Trophoblast cell (in vitro differentiated cells and primary cell): ENCODE measurements around the gene SMAP1.

Source experiments
- DNase-seq, 2 donors: peaks; one replicate each; pipeline ENCODE4 v3.0.0-alpha.2; 2016
- H2AFZ ChIP-seq: 2 replicates; pipeline ENCODE4 v1.6.1; 2013; ENCODE audit warnings: low read length, moderate library complexity, mild to moderate bottlenecking; ENCODE audit not compliant: insufficient read depth, poor library complexity
- H2AK5ac ChIP-seq: 2 replicates; pipeline ENCODE4 v1.6.1; 2013; ENCODE audit warnings: mild to moderate bottlenecking, low read length
- H2BK120ac ChIP-seq: 2 replicates; pipeline ENCODE4 v1.6.1; 2013; ENCODE audit warnings: low read length, mild to moderate bottlenecking, moderate library complexity; ENCODE audit not compliant: insufficient read depth, poor library complexity
- H2BK12ac ChIP-seq: 2 replicates; pipeline ENCODE4 v1.6.1; 2013; ENCODE audit warnings: mild to moderate bottlenecking, low read length, moderate library complexity
- H2BK5ac ChIP-seq: 2 replicates; pipeline ENCODE4 v1.6.1; 2013; ENCODE audit warnings: low read length, low read depth, moderate library complexity, mild to moderate bottlenecking; ENCODE audit not compliant: poor library complexity
- H3K14ac ChIP-seq: 2 replicates; pipeline ENCODE4 v1.6.1; 2013; ENCODE audit warnings: mild to moderate bottlenecking, low read length
- H3K18ac ChIP-seq: 2 replicates; pipeline ENCODE4 v1.6.1; 2013; ENCODE audit warnings: mild to moderate bottlenecking, low read length
- H3K23ac ChIP-seq: 2 replicates; pipeline ENCODE4 v1.6.1; 2013; ENCODE audit warnings: low read length
- H3K27ac ChIP-seq: 2 replicates; pipeline ENCODE4 v1.5.1; 2013; ENCODE audit warnings: low read depth, mild to moderate bottlenecking, inconsistent platforms, low read length, moderate library complexity
- H3K27me3 ChIP-seq: 2 replicates; pipeline ENCODE4 v1.6.1; 2013; ENCODE audit warnings: inconsistent platforms, mild to moderate bottlenecking, low read length, moderate library complexity; ENCODE audit not compliant: insufficient read depth
- H3K36me3 ChIP-seq, 2 experiments: 1 replicate in 1 of 2; 2 replicates in 1 of 2; pipeline ENCODE4 v1.6.1; 2013; ENCODE audit warnings: low read length in 2 of 2, mild to moderate bottlenecking in 2 of 2, moderate library complexity in 1 of 2; ENCODE audit not compliant: insufficient read depth in 2 of 2, control insufficient read depth in 1 of 2
- H3K4ac ChIP-seq: 2 replicates; pipeline ENCODE4 v1.6.1; 2013; ENCODE audit warnings: low read depth, mild to moderate bottlenecking, low read length, moderate library complexity
- H3K4me1 ChIP-seq, 2 experiments: 1 replicate in 1 of 2; 2 replicates in 1 of 2; pipeline ENCODE4 v1.6.1; 2013; ENCODE audit warnings: low read length in 2 of 2, mild to moderate bottlenecking in 2 of 2, moderate library complexity in 1 of 2; ENCODE audit not compliant: insufficient read depth in 2 of 2, control insufficient read depth in 1 of 2
- H3K4me2 ChIP-seq: 2 replicates; pipeline ENCODE4 v1.6.1; 2013; ENCODE audit warnings: inconsistent platforms, mild to moderate bottlenecking, low read length, moderate library complexity
- H3K4me3 ChIP-seq: 2 replicates; pipeline ENCODE4 v1.5.1; 2013; ENCODE audit warnings: mild to moderate bottlenecking, low read depth, low read length, inconsistent platforms
- H3K79me1 ChIP-seq: one replicate; pipeline ENCODE4 v1.6.1; 2013; ENCODE audit warnings: low read length
- H3K79me2 ChIP-seq: 2 replicates; pipeline ENCODE4 v1.6.1; 2013; ENCODE audit warnings: low read length, mild to moderate bottlenecking; ENCODE audit not compliant: control insufficient read depth, insufficient read depth, poor library complexity
- H3K9ac ChIP-seq: 2 replicates; pipeline ENCODE4 v1.6.1; 2013; ENCODE audit warnings: mild to moderate bottlenecking, low read length
- H3K9me3 ChIP-seq: 2 replicates; pipeline ENCODE4 v1.6.1; 2013; ENCODE audit warnings: low read depth, mild to moderate bottlenecking, control low read depth, inconsistent platforms, low read length; ENCODE audit not compliant: insufficient read depth
- H4K12ac ChIP-seq: 2 replicates; pipeline ENCODE4 v1.6.1; 2013; ENCODE audit warnings: low read depth, mild to moderate bottlenecking, low read length, moderate library complexity
- H4K8ac ChIP-seq: 2 replicates; pipeline ENCODE4 v1.6.1; 2013; ENCODE audit warnings: low read depth, mild to moderate bottlenecking, low read length, moderate library complexity
- H4K91ac ChIP-seq: one replicate; pipeline ENCODE4 v1.6.1; 2013; ENCODE audit warnings: low read depth, mild to moderate bottlenecking, low read length, moderate library complexity
- WGBS: extraction: QIAGEN DNeasy Blood & Tissue Kit; methylation state at CpG from one replicate; pipeline ENCODE4 v1.1.7; 2013; ENCODE audit warnings: missing lambda C conversion rate; ENCODE audit not compliant: insufficient read length, insufficient coverage; ENCODE audit errors: extremely low coverage; 5-methylcytosine and 5-hydroxymethylcytosine counted together

Gene SMAP1

DNA sequence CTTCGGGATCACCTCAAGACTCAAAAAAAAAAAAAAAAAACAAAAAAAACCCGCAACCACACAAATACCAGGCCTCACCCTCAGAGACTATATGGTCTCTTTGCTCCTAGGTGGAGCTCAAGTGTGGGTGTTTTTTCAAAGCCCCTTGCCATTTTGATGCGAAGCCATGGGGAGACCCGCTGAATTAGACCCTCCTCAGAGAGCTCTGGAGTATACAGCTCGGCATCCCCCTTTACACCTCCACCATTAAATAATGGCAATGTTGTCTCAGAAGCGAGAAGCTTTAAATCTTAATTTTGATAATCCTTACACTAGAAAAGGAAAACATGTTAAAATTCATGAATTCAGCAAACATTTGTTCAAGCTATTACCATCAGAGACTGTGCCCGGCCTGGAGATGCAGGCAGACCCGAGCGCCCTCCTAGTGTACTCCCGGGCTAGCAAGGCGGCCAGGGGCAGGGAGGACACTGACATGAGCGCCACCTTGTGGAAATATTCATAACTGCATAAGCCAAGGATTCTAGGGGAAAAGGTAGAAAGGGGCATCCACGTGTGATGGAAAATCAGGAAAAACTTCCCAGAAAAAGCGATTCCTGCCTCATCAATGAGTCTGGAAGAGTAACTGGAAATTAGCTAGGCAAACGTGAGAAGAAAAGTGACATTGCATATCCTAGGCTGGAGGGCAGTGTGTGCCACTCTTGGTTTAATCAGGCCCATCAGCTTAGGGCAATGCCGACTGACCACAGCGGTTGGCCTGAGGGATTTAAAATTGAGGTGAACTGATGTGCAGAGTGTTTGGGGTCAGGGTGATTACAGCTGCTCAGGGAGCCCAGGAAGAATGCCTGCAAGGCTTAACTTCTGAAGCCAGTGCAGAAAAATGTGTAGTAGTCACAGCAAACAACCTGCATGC, 216.6 kb downstream of the SMAP1 start:
- Histone ChIP-seq H2AK5ac (no peak overlapping the region), H3K23ac (no peak overlapping the region), H3K18ac (no peak overlapping the region), H3K9ac (no peak overlapping the region), H3K27me3 (no peaks in the 10 kb centered on the region), H4K91ac (no peak overlapping the region), H3K4me3 (no peak overlapping the region), H3K4me1 (no peaks in the 10 kb centered on the region), H3K4me2 (no peak overlapping the region), H3K36me3 (no peaks in the 10 kb centered on the region), H3K79me2 (no peaks in the 10 kb centered on the region), H2AFZ (no peak overlapping the region), H3K27ac (no peak overlapping the region), H2BK12ac (no peak overlapping the region), H3K4ac (no peak overlapping the region), H3K79me1 (no peaks in the 10 kb centered on the region), H2BK5ac (no peak overlapping the region), H2BK120ac (no peak overlapping the region), H4K12ac (no peak overlapping the region), H4K8ac (no peak overlapping the region), H3K14ac (no peak overlapping the region), H3K9me3 (no peaks in the 10 kb centered on the region)
- no CpG with 5 or more reads among the region's 17 CpGs for WGBS
- peak; percentile 42 to 79 for DNase-seq

DNA sequence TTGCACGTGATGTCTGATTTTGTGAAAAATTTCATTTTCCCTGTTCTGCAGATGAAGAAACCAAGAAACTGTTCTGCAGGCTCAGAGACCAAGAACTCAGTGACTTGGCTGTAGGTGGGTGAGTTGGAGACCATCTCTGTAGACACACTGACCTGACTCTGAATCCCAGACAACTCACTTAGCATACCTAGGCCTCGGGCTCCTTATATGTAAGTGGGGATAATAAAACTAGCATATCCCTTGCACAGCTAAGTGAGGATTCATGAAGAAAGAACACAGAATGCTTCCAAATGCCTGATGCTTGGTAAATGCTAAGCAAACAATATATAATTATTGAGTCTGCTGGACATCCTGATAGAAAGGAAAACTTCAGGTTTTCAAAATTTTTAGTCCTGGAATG, 218.4 kb downstream of the SMAP1 start:
- Histone ChIP-seq H3K79me2 (no peaks in the 10 kb centered on the region), H3K4me2 (no peak overlapping the region), H2BK120ac (no peak overlapping the region), H3K4me1 (no peaks in the 10 kb centered on the region), H3K4me3 (no peak overlapping the region), H2AK5ac (no peak overlapping the region), H3K23ac (no peak overlapping the region), H3K27ac (no peak overlapping the region), H3K27me3 (no peaks in the 10 kb centered on the region), H4K12ac (no peak overlapping the region), H4K8ac (no peak overlapping the region), H3K18ac (no peak overlapping the region), H2BK5ac (no peak overlapping the region), H3K79me1 (no peaks in the 10 kb centered on the region), H3K9me3 (no peaks in the 10 kb centered on the region), H3K14ac (no peak overlapping the region), H3K4ac (no peak overlapping the region), H4K91ac (no peak overlapping the region), H3K9ac (no peak overlapping the region), H2BK12ac (no peak overlapping the region), H3K36me3 (no peaks in the 10 kb centered on the region), H2AFZ (no peak overlapping the region)
- no peak for DNase-seq
- no CpG with 5 or more reads among the region's 2 CpGs for WGBS

DNA sequence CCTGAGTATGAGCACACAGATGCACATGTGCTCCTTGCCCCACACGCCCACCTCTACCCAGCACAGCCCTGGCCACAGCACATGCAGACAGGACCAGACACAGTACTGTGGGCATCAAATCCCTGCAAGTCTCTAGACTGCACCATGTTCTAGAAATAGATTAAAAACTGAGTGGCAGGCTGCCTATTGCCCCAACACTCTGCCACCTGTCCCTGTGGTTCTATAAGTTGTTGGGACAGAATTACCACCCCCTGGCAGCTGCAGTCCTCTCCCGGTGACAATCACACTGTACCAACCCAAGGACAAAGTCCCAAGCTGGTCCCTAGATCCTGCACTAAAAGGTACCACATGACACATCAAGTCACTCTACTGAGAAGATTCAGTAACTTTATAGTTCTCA, 219.0 kb downstream of the SMAP1 start:
- Histone ChIP-seq H3K27me3 (no peaks in the 10 kb centered on the region), H4K91ac (no peak overlapping the region), H3K14ac (no peak overlapping the region), H2BK5ac (no peak overlapping the region), H3K4me2 (no peak overlapping the region), H3K4ac (no peak overlapping the region), H4K8ac (no peak overlapping the region), H3K23ac (no peak overlapping the region), H4K12ac (no peak overlapping the region), H3K9me3 (no peaks in the 10 kb centered on the region), H3K4me1 (no peaks in the 10 kb centered on the region), H3K18ac (no peak overlapping the region), H2AFZ (no peak overlapping the region), H3K27ac (no peak overlapping the region), H2AK5ac (no peak overlapping the region), H3K79me2 (no peaks in the 10 kb centered on the region), H3K79me1 (no peaks in the 10 kb centered on the region), H2BK120ac (no peak overlapping the region), H2BK12ac (no peak overlapping the region), H3K9ac (no peak overlapping the region), H3K36me3 (no peaks in the 10 kb centered on the region), H3K4me3 (no peak overlapping the region)
- no peak for DNase-seq
- no CpG with 5 or more reads among the region's 2 CpGs for WGBS

DNA sequence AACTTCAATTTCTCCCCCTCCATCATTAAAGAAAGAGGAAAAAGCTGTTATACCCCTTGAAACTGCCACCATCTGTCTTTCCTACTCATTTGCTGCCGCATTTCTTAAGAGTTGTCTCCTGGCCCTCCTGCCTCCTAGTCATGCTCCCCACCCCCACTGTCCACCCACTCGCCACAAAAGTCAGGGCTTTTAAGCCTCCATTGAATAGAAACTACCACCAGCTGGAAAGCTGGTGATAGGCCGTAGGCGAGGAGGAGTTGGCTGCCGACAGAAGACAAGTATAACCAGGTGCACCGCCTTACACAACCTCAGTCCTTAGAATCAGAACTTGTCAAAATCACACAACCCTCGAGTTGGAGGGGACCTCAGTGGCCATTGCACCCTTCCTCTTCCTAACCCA, 221.6 kb downstream of the SMAP1 start:
- H2AK5ac ChIP-seq: no peak overlapping the region
- H3K14ac ChIP-seq: no peak overlapping the region
- H3K9me3 ChIP-seq: no peaks in the 10 kb centered on the region
- no peak overlapping the region for H3K27ac ChIP-seq
- no peak overlapping the region for H3K4me3 ChIP-seq
- H3K18ac ChIP-seq: no peak overlapping the region
- H3K23ac ChIP-seq: no peak overlapping the region
- no peak overlapping the region for H2BK5ac ChIP-seq
- no peak for DNase-seq
- H4K8ac ChIP-seq: no peak overlapping the region
- no peak overlapping the region for H2BK12ac ChIP-seq
- H3K27me3 ChIP-seq: no peaks in the 10 kb centered on the region
- no CpG with 5 or more reads among the region's 7 CpGs for WGBS
- no peaks in the 10 kb centered on the region for H3K79me1 ChIP-seq
- no peak overlapping the region for H3K4me2 ChIP-seq
- no peaks in the 10 kb centered on the region for H3K36me3 ChIP-seq
- no peaks in the 10 kb centered on the region for H3K4me1 ChIP-seq
- no peak overlapping the region for H4K12ac ChIP-seq
- H3K79me2 ChIP-seq: no peaks in the 10 kb centered on the region
- no peak overlapping the region for H3K9ac ChIP-seq
- H3K4ac ChIP-seq: no peak overlapping the region
- no peak overlapping the region for H2BK120ac ChIP-seq
- no peak overlapping the region for H4K91ac ChIP-seq
- no peak overlapping the region for H2AFZ ChIP-seq
